Measurements from ENCODE around the gene EIF4A2.
"Not testable (repeated sequence)": the region's sequence is repeated elsewhere in the genome, so short reads cannot be mapped to it uniquely, and the experiment has no call there.

The EIF4A2 gene

DNA sequence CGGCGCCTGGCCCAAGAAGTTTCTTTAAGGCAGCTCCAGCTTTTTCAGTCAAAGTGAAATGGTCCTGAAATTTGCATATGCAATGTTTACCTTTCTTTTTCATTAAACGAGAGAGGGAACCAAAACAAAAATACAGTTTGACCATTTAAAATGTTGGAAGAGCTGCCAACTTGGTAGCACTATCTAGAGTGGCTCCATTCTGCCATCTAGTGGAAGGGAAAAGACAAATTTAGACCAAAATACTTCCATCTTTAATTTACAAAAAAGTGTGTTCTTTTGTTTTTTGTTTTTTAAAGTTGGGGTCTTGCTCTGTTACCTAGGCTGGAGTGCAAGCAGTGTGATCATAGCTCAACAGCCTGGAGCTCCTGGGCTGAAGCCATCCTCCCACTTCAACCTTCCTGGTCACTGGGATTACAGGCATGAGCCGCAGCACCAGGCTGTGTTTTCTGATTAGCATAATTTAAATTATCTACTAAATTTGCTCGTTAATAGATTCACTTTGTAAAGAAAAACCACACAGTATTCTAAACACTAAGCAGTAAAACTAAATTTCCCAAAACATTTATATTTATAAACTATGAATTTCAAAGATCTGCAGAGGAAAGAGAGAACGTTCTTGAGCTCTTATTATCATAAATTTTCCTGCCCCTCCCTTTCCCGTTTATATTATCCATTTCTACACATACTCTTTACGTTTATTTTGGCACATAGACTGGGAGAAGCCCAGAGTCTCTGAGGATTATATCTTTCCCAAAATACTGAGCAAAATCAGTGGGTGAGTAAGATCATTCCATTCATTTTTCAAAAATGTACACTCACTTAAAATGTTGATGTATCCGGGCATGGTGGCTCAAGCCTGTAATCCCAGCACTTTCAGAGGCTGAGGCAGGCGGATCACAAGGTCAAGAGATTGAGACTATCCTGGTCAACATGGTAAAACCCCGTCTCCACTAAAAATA lies 38.3 kb downstream of the EIF4A2 start:
- Histone ChIP-seq H3K27ac (ENCODE audit: low read depth, low read length) (peak overlapping the region; percentile 75), H3K79me2 (ENCODE audit: control insufficient read depth, insufficient read depth, low read length, unreplicated experiment) (peaks cover 3% of the 10 kb centered on the region), H3K36me3 (ENCODE audit: insufficient read depth, low read length) (no peaks in the 10 kb centered on the region), H2AFZ (ENCODE audit: low read length, unreplicated experiment) (peak overlapping the region; percentile 91), H3K27me3 (ENCODE audit: insufficient read depth, low read length) (no peaks in the 10 kb centered on the region), H3K4me1 (ENCODE audit: control insufficient read depth, insufficient read depth, low read length, unreplicated experiment) (peaks cover 43% of the 10 kb centered on the region), H3K4me3 (ENCODE audit: low read depth, low read length) (peak overlapping the region; percentile 68)

- H3K79me2 ChIP-seq (ENCODE audit: control insufficient read depth, insufficient read depth, low read length, unreplicated experiment): not testable (repeated sequence)
Observed at GRCh38 chr3:186822388-186822759, 39.0 kb downstream of the EIF4A2 start.

GRCh38 chr3:186823386-186823785 lies 40.0 kb downstream of the EIF4A2 start:
- no peak overlapping the region for H3K4me3 ChIP-seq (ENCODE audit: low read depth, low read length)
- peak overlapping the region; percentile 75; the same call in 1 of the 2 replicates for H3K27ac ChIP-seq (ENCODE audit: low read depth, low read length)
- H3K79me2 ChIP-seq (ENCODE audit: control insufficient read depth, insufficient read depth, low read length, unreplicated experiment): peaks cover 3% of the 10 kb centered on the region
- peaks cover 7% of the 10 kb centered on the region for H3K27me3 ChIP-seq (ENCODE audit: insufficient read depth, low read length)
- H3K36me3 ChIP-seq (ENCODE audit: insufficient read depth, low read length): no peaks in the 10 kb centered on the region
- peaks cover 43% of the 10 kb centered on the region for H3K4me1 ChIP-seq (ENCODE audit: control insufficient read depth, insufficient read depth, low read length, unreplicated experiment)
- H2AFZ ChIP-seq (ENCODE audit: low read length, unreplicated experiment): no peak overlapping the region

More at GRCh38 chr3:186822388-186822759, 39.0 kb downstream of the EIF4A2 start:
- H3K4me1 ChIP-seq (ENCODE audit: control insufficient read depth, insufficient read depth, low read length, unreplicated experiment): peaks cover 43% of the 10 kb centered on the region
- H3K36me3 ChIP-seq (ENCODE audit: insufficient read depth, low read length); H3K27me3 ChIP-seq (ENCODE audit: insufficient read depth, low read length); H3K4me3 ChIP-seq (ENCODE audit: low read depth, low read length); H2AFZ ChIP-seq (ENCODE audit: low read length, unreplicated experiment): not testable (repeated sequence)
- peak overlapping the region; percentile 75 for H3K27ac ChIP-seq (ENCODE audit: low read depth, low read length)

DNA sequence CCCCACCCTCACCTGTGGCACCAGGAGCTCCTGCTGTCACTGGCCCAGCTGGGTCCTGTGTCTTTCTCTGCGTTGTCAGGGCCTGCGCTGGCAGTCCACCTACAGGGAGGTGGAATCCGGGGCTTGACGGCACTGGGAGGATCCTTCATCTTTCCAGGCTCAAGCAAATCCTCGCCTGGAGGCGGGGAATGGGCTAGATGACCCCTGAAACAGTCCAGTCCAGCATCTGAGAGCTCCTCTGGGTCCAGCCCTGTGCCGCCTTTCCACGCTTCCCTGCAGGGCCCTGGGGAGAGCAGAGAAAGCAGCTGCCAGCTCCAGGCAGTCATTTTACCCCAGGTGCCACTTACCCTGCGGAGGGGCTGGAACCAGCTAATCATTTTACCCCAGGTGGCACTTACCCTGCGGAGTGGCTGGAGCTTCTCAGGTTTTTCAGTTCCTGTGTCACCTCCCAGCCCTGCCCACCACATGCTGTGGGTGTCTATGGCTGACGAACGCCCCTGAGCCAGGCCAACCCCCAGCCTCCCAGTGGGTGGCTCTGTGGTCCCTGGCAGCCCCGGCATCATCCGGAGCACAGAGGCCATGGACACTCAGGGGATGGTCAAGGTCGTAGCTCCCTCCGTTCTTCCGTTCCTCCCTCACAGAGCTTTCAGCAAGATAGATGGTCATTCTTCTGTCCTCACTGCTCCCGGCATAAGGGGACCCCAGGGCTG lies 41.2 kb downstream of the EIF4A2 start:
- H3K27me3 ChIP-seq (ENCODE audit: insufficient read depth, low read length): peaks cover 18% of the 10 kb centered on the region
- H3K27ac ChIP-seq (ENCODE audit: low read depth, low read length): no peak overlapping the region
- H3K36me3 ChIP-seq (ENCODE audit: insufficient read depth, low read length): no peaks in the 10 kb centered on the region
- peaks cover 43% of the 10 kb centered on the region for H3K4me1 ChIP-seq (ENCODE audit: control insufficient read depth, insufficient read depth, low read length, unreplicated experiment)
- H3K4me3 ChIP-seq (ENCODE audit: low read depth, low read length): no peak overlapping the region
- H2AFZ ChIP-seq (ENCODE audit: low read length, unreplicated experiment): peak overlapping the region; percentile 7
- H3K79me2 ChIP-seq (ENCODE audit: control insufficient read depth, insufficient read depth, low read length, unreplicated experiment): peaks cover 3% of the 10 kb centered on the region

- no peaks in the 10 kb centered on the region for H3K36me3 ChIP-seq (ENCODE audit: insufficient read depth, low read length)
- H3K4me1 ChIP-seq (ENCODE audit: control insufficient read depth, insufficient read depth, low read length, unreplicated experiment): peaks cover 43% of the 10 kb centered on the region
- H2AFZ ChIP-seq (ENCODE audit: low read length, unreplicated experiment): peak overlapping the region; percentile 7
- H3K27ac ChIP-seq (ENCODE audit: low read depth, low read length): no peak overlapping the region
- H3K27me3 ChIP-seq (ENCODE audit: insufficient read depth, low read length): peaks cover 26% of the 10 kb centered on the region
- H3K79me2 ChIP-seq (ENCODE audit: control insufficient read depth, insufficient read depth, low read length, unreplicated experiment): peaks cover 3% of the 10 kb centered on the region
- peak overlapping the region; percentile 85 for H3K4me3 ChIP-seq (ENCODE audit: low read depth, low read length)
Observed at GRCh38 chr3:186825294-186825821, 42.0 kb downstream of the EIF4A2 start.

DNA sequence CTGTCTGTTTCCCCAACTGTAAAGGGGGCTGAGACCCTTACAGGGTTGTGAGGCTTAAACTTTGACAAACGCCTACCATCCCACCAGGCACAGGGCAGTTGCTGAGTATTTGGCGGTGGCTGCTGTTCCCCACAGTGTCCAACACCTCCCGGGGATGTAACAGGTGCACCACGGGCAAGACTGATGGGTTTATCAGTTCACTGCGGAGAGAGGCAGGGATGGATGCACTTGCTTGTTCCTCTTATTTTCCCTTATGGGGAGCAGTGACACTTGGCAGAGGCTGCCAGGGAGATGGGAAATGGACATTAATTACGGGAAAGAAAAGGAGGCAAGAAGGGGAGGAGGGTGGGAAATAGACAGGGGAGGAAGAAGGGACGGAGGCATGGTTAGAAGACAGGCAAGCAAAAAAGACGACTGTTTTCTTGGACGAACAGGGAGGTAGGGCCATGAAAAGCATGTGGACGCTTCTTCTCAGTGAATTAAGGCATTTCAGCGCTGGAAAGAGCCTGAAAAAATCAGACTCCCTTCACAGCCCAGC lies 42.6 kb downstream of the EIF4A2 start:
- peak overlapping the region; percentile 85 for H3K4me3 ChIP-seq (ENCODE audit: low read depth, low read length)
- H3K79me2 ChIP-seq (ENCODE audit: control insufficient read depth, insufficient read depth, low read length, unreplicated experiment): peaks cover 3% of the 10 kb centered on the region
- H3K4me1 ChIP-seq (ENCODE audit: control insufficient read depth, insufficient read depth, low read length, unreplicated experiment): peaks cover 43% of the 10 kb centered on the region
- H3K27ac ChIP-seq (ENCODE audit: low read depth, low read length): no peak overlapping the region
- no peaks in the 10 kb centered on the region for H3K36me3 ChIP-seq (ENCODE audit: insufficient read depth, low read length)
- no peak overlapping the region for H2AFZ ChIP-seq (ENCODE audit: low read length, unreplicated experiment)
- peaks cover 32% of the 10 kb centered on the region for H3K27me3 ChIP-seq (ENCODE audit: insufficient read depth, low read length)

DNA sequence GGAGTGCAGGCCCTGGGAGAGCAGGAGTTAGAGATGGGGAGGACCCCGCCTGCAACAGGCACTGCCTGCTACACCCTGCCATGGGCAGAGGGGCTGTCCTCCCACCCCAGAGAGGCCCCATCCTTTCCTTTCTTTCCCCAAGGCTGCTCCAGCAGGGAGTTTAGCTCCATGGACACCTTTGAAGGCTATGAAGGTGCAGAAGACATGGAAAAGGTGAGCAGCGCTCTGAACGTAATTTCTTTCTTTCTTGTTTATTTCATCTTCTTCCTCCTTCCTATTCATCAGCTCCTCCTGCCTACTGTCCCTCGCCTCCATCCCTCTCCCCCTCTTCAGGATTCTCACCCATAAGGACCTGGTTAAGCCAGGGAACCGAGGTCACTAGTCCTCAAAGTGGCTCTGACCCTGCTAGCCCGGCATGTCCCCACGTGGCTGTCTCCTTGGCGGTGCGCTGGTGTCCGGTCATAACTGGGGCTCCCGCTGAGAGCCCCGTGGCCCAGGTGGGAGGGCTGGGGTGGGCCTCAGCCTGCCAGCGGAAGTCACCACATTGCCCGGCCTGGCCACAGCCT lies 43.1 kb downstream of the EIF4A2 start:
- Histone ChIP-seq H3K36me3 (ENCODE audit: insufficient read depth, low read length) (no peaks in the 10 kb centered on the region), H3K79me2 (ENCODE audit: control insufficient read depth, insufficient read depth, low read length, unreplicated experiment) (peaks cover 3% of the 10 kb centered on the region), H3K4me1 (ENCODE audit: control insufficient read depth, insufficient read depth, low read length, unreplicated experiment) (peaks cover 43% of the 10 kb centered on the region), H3K4me3 (ENCODE audit: low read depth, low read length) (peak overlapping the region; percentile 85), H3K27me3 (ENCODE audit: insufficient read depth, low read length) (peaks cover 37% of the 10 kb centered on the region), H3K27ac (ENCODE audit: low read depth, low read length) (no peak overlapping the region), H2AFZ (ENCODE audit: low read length, unreplicated experiment) (no peak overlapping the region)

GRCh38 chr3:186826976-186827857 lies 43.8 kb downstream of the EIF4A2 start:
- H3K27ac ChIP-seq (ENCODE audit: low read depth, low read length): no peak overlapping the region
- H3K4me1 ChIP-seq (ENCODE audit: control insufficient read depth, insufficient read depth, low read length, unreplicated experiment): peaks cover 36% of the 10 kb centered on the region
- H2AFZ ChIP-seq (ENCODE audit: low read length, unreplicated experiment): peak overlapping the region; percentile 77
- peaks cover 3% of the 10 kb centered on the region for H3K79me2 ChIP-seq (ENCODE audit: control insufficient read depth, insufficient read depth, low read length, unreplicated experiment)
- H3K27me3 ChIP-seq (ENCODE audit: insufficient read depth, low read length): peaks cover 45% of the 10 kb centered on the region
- H3K36me3 ChIP-seq (ENCODE audit: insufficient read depth, low read length): no peaks in the 10 kb centered on the region
- H3K4me3 ChIP-seq (ENCODE audit: low read depth, low read length): peak overlapping the region; percentile 85

GRCh38 chr3:186828340-186828739 lies 45.0 kb downstream of the EIF4A2 start:
- Histone ChIP-seq H3K4me3 (ENCODE audit: low read depth, low read length) (no peak overlapping the region), H3K79me2 (ENCODE audit: control insufficient read depth, insufficient read depth, low read length, unreplicated experiment) (peaks cover 3% of the 10 kb centered on the region), H2AFZ (ENCODE audit: low read length, unreplicated experiment) (no peak overlapping the region), H3K27me3 (ENCODE audit: insufficient read depth, low read length) (peaks cover 56% of the 10 kb centered on the region), H3K4me1 (ENCODE audit: control insufficient read depth, insufficient read depth, low read length, unreplicated experiment) (peaks cover 28% of the 10 kb centered on the region), H3K27ac (ENCODE audit: low read depth, low read length) (no peak overlapping the region), H3K36me3 (ENCODE audit: insufficient read depth, low read length) (no peaks in the 10 kb centered on the region)
